ENCODE measurements around the gene SPESP1. TPM values are rescaled to one million over a fixed set of nuclear protein-coding genes. Genes with fewer than 3 reads are reported as not detected.

SPESP1 gene
- total and polyA plus RNA-seq, 2 experiments from 2014 or later, result not detected

- H3K27ac ChIP-seq (ENCODE audit: low read depth), result no peak overlapping the region
- H3K27me3 ChIP-seq (ENCODE audit: insufficient read depth), result no peaks in the 10 kb centered on the region
- H4K20me1 ChIP-seq (replicated peaks; ENCODE audit: insufficient read depth), result no peaks in the 10 kb centered on the region
- Mint-ChIP-seq H3K4me1 (peaks cover 16% of the 10 kb centered on the region), H3K27me3 (ENCODE audit: insufficient read depth, low read depth, poor library complexity) (peaks cover 24% of the 10 kb centered on the region), H3K36me3 (ENCODE audit: low read depth) (peaks cover 19% of the 10 kb centered on the region), H3K9me3 (peaks cover 29% of the 10 kb centered on the region), H3K27ac (no peak overlapping the region), H3K4me3 (no peak overlapping the region)
- ATAC-seq (no peak), DNase-seq (ENCODE audit: low spot score) (no peak)
- no peaks in the 10 kb centered on the region for H3F3A ChIP-seq (replicated peaks; ENCODE audit: low read depth)
- no peak overlapping the region for H3K4me3 ChIP-seq
- no peaks in the 10 kb centered on the region for H3K9me2 ChIP-seq (ENCODE audit: insufficient read depth)
- peaks cover 10% of the 10 kb centered on the region for H3K4me1 ChIP-seq (ENCODE audit: insufficient read depth)
- no peak overlapping the region for H2AFZ ChIP-seq
- TF ChIP-seq ETS1 (IDR thresholded peaks at IDR 0.05) (no peak), ZNF462 (CRISPR knock-in tag; IDR thresholded peaks at IDR 0.05) (no peak), CTCF (conservative IDR thresholded peaks at IDR 0.05; ENCODE audit: low read depth in 2 of 2) (no peak), ZNF331 (CRISPR knock-in tag; IDR thresholded peaks at IDR 0.05; ENCODE audit: low read depth) (no peak), EZH2phosphoT487 (IDR thresholded peaks at IDR 0.05; ENCODE audit: unreplicated experiment) (no peak), NANOG (IDR thresholded peaks at IDR 0.05; ENCODE audit: borderline replicate concordance) (no peak), REST (IDR thresholded peaks at IDR 0.05; ENCODE audit: unreplicated experiment) (no peak), ZNF114 (CRISPR knock-in tag; IDR thresholded peaks at IDR 0.05) (no peak), POLR2AphosphoS5 (IDR thresholded peaks at IDR 0.05; ENCODE audit: low read depth) (no peak), STAT1 (IDR thresholded peaks at IDR 0.05; ENCODE audit: unreplicated experiment) (no peak), CREB1 (CRISPR knock-in tag; IDR thresholded peaks at IDR 0.05; ENCODE audit: low read depth) (no peak), EZH2 (IDR thresholded peaks at IDR 0.05; ENCODE audit: low read depth, unreplicated experiment) (no peak), JUNB (IDR thresholded peaks at IDR 0.05; ENCODE audit: unreplicated experiment) (no peak)
- no peaks in the 10 kb centered on the region for H3K36me3 ChIP-seq (ENCODE audit: insufficient read depth)
- no peaks in the 10 kb centered on the region for H3K79me2 ChIP-seq (replicated peaks; ENCODE audit: insufficient read depth)
- no peak overlapping the region; the same call in 1 of the 2 replicates for H3K4me2 ChIP-seq
Observed at GRCh38 chr15:68989541-68990230, 59.4 kb downstream of the SPESP1 start.

Data from GM23338 (cell line).